GM23338 (cell line): ENCODE measurements around the gene BNIP2.

ENCODE experiments used
- CTCF ChIP-seq, 2 experiments: fragments of 200-600 bp in 1 of 2; sonication (generic) in 1 of 2; conservative IDR thresholded peaks; 2 replicates each; pipeline versions ENCODE4 v1.5.1 to v1.6.1; 2016 to 2017; ENCODE audit warnings: antibody characterized with exemption in 2 of 2, low read depth in 2 of 2, mild to moderate bottlenecking in 2 of 2, moderate library complexity in 1 of 2
- EZH2phosphoT487 ChIP-seq: fragments of 200-600 bp; sonication (generic); IDR thresholded peaks from one replicate; pipeline ENCODE4 v1.8.1; 2018; ENCODE audit warnings: antibody characterized with exemption; ENCODE audit not compliant: unreplicated experiment
- ZNF331 ChIP-seq: fragments of 250-450 bp; sonication (Bioruptor Pico); IDR thresholded peaks from 2 replicates; pipeline ENCODE4 v1.5.0; 2020; ENCODE audit warnings: low read depth, mild to moderate bottlenecking, moderate library complexity

- TF ChIP-seq EZH2phosphoT487 (no peak), CTCF (conservative IDR thresholded peaks at IDR 0.05; ENCODE audit: low read depth in 2 of 2) (0 out of 4 replicates have a peak, but pooled peaks of 1 of the 2 experiments have one; percentile 16), ZNF331 (no peak)
These were observed 46.8 kb downstream of the BNIP2 start for GRCh38 chr15:59642351-59642750.
